Measurements from ENCODE around the gene VGF.

Gene VGF

DNA sequence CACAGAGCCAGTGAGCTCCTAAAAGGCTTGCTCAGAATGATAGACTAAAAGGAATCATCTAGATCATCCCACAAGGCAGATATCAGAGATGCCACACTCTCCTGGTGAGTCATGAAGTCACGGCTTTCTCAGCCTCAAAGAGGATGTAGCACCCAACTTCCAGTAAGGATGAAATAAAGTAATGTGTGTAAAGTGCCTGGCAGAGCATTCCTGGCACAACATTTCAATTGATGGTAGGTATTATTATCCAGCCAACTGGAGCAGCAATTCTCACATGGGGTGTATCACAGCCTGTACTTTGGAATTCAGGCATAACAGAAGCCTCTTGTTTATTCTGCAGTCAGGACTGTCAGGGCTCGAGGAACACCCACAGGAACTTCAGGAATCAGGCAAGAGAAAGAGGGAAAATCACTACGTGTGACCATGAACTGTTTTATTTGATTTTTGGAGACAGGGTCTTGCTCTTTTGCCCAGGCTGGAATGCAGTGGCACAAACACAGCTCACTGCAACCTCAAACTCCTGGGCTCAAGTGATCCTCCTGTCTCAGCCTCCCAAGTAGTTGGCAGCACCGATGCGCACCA lies 20.0 kb upstream of the VGF start:
- no peak for DNase-seq (ENCODE audit: low read depth)

DNA sequence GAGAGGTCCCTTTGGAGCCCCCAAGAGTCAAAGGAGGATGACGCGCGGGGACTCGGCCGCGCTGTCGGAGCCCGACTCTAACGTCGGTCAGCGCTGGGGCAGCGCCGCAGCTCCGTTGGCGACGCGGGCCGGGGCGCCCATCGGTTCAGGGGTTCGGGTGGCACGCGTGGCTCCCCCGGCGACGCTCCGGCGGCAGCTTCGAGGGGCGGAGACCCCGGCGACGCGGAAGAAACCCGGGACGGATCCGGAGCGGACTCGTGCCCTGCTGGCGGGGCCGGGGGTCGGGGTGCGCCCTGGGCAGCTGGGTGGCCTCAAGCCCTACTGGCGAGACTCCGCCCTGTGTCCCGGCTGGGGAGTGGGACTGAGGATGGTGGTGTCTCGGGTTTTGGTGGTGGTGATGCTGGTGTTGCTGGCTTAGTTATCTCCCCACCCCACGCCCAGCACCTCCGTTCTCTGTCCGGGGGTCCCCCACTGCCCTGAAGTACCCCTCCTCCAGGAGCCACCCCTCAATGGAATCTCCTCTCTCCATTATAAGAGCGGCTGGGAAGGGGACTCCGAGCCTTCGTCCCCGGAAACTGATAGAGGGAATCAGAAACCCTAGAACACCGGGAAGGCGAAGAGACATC lies 14.9 kb upstream of the VGF start, which contains the start of gene NAT16:
Gene NAT16, minus strand, starts transcription at position 164 of the 626 bp plus-strand sequence. CDS start 5,486 bp downstream, outside the sequence.
- no peak for DNase-seq (ENCODE audit: low read depth)

DNA sequence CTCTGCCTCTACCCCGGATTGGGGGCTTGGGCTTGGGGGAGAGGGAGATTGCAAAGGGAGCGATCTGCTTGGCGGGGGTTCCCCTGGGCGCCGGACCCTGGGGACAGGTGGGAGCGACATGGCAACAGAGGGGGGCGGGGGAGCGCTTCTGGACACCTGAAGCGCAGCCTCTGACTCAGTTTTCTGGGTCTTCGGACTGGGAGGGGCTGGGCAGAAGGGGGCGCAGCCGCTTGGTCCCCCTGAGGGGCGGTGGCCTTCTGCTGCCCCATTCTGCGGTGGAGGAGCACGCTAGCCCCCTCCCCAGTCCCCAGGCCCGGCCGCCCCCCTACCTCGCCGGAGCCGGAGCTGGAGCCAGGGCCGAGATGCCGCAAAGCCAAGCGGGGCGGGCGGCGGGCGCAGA lies 14.3 kb upstream of the VGF start:
- DNase-seq (ENCODE audit: low read depth) = no peak

DNA sequence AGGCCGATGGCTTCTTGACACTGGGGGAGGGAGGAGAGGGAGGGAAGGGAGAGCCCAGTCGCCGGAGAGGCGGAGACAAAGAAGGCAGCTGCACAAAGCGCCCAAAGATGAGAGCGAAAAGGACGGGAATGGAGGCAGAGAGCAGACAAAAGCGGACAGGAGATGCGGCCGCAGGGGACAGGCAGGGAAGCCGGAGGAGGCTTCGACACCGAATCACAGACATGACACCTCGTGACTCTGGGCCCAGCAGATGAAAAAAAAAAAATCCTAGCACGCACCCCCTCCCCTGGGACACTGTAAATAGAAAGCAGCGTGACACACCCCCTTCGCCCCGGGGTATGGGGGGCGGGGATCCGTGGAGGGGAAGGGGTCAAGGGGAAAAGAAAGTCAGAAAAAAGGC lies 13.7 kb upstream of the VGF start:
- no peak for DNase-seq (ENCODE audit: low read depth)

DNA sequence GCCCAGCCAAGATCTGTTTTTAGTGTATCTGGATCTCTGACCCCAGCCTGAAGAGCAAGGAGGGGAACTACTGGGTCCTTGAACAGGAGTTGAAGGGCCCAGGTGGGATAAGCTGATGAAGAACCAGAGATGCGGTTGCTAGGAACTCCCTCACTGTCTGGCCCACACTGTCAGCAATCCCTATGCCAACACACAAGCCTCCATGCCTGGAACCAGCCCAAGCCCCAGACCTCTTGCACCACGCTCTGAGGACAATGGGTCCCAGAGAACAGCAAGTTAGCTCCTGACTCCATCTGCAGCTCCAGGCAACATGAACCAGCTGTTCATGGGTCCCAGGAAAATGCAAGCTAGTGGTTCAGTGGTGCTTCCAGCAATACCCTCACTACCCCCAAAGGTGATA lies 12.3 kb upstream of the VGF start:
- no peak for DNase-seq (ENCODE audit: low read depth)

DNA sequence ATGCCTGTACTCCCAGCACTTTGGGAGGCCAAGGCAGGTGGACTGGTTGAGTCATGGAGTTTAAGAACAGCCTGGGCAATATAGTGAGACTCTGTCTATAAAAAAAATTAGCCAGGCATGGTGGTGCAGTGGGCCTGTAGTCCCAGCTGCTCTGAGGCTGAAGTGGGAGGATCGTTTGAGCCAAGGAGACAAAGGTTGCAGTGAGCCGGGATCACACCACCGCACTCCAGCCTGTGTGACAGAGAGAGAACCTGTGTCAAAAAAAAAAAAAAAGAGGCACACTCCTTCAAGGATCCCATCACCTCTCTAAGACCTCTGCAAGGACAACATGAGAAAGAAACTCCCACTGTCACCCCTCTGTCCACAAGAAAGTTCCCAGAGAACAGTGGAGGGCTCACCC lies 10.3 kb upstream of the VGF start:
- no peak for DNase-seq (ENCODE audit: low read depth)

DNA sequence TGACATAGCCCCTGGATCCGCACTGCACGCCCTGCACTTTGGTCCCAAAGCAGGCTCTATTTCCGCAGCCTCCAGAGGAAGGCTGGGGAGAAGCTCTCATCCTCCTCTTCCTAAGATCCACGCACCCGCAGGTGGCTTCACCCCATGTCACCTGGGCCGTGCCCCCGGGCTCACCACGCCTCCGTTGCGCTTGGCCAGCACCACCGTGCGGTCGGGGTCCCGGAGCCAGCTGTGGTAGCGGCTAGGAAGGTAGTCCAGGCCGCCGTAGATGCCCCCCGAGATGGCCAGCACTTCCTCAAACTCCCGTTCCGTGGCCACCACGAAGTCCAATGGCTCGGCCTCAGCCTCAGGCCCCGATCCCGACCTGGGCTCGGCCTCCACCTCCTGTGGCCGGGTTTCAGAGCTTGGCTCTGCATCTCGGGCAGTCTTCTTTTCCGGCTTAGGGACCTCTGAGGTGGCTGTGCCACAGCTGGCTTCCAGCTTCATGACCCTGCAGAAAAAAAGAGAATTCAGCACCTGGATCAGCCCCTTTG lies 9.0 kb upstream of the VGF start:
- no peak for DNase-seq (ENCODE audit: low read depth)

DNA sequence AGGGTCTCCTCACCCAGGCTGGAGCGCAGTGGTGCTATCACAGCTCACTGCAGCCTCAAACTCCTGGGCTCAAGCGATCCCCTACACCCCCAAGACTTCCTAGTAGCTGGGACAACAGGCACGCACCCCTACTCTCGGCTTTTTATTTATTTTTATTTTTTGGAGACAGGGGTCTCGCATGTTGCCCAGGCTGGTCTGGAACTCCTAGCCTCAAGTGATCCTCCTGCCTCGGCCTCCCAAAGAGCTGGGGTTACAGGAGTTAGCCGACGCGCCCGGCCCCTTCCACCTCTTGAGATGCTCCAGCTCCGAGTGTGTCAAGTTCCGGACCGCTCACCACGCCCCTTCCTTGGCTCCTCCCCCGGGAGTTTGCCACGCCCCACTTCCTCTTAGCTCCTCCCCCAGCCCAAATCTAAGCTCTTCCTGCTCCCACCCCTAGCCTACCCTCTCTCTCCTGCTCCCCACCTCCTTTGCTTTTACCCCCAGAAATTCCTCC lies 8.4 kb upstream of the VGF start:
- DNase-seq (ENCODE audit: low read depth) = no peak

DNA sequence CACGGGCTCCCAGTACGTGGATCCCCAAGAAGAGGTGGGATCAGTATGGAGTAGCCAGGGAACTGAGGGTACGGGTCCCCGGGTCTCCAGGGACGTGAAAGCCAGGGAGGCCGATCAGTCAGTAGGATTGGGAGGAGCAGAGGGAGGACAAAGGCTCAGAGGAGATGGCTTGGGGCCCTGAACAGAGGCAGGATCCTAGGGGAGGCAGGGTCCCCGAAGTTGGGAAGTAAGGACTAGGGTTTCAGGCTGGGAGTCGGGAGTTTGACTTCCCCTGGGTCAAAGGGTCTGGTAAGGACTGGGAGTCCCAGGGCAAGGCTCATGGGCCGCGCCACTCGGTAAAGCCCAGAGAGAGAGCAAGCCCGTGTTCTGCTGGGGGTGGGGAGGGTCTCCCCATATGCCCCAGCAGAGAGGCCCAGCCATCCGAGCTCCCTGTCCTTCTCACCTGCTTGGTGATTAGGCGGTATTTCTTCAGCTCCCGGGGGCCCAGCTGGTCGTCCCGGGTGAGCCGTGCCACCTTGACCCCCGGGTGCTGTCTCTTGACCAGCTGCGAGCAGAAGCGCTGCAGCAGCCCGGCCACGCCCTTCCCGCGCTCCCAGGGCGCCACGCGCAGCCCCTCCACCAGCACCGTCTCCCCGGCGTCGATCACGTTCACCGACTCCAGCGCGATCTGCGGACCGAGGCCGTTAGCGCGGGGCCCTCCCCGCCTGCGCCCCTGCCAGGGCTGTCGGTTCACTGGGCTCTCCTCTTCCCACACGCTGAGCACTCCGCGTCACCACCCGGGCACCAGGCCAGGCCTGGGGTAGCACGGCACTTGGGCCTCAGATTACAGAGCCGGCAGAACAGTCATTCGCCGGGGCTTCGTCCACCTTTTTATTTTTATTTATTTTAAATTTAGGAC lies 7.7 kb upstream of the VGF start:
- no peak for DNase-seq (ENCODE audit: low read depth)

DNA sequence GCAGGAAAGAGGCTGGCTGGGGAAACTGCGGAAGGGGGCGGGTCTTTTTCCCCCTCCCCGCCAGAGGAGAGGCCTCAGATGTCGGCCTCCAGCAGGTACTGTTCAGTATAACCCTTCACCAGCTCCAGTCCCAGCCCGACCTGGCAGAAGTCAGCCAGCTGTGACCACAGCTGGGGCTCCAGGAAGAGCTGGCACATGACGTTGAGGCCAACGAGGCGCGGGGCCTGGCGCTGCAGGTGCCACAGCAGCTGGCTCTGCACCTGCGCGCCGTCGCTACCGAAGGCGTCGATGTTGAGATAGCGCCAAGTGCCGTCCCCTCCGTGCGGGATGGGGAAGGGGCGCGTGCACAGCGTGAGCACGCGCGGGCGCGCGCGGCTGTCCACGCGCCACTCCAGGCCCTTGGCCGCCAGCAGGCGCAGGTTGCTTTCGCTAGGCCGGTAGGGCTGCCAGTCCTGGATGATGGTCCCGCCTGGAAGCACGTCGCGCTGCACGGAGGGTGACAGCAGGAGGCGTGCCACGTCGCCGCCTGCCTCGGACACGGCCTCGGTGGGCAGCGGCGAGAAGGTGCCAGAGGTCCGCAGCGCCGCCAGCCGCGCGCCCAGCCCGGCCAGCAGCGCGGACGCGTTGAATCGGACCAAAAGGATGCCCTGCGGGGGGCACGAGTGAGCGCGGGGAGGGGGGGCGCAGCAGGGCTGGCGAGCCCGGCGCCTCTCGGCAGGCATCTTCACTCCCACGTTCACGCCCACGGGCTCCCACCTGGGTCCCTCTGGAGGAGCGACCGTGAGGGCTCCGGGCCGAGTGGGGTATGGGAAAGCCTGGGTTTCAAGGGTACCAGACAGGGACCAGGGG lies 6.9 kb upstream of the VGF start:
- no peak for DNase-seq (ENCODE audit: low read depth)

DNA sequence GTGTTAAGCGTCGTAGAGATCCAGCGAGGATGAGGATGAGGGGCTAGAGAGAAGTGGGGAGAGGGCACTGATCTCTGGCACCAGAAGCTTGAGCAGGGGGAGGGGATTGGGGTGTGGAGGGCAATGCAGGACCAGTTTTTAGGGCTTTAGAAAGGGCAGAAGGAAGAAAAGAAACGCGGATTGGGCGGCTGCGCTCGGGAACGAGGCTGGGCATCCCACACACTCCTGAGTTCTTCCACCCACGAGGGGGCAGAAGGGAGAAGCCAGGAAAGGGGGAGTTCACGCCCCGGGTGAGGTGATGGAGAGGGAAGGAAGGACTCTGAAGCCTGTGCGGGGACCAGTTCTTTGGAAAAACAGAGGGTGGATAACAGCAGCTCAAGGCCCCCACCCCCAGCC lies 6.1 kb upstream of the VGF start:
- DNase-seq (ENCODE audit: low read depth) = no peak

DNA sequence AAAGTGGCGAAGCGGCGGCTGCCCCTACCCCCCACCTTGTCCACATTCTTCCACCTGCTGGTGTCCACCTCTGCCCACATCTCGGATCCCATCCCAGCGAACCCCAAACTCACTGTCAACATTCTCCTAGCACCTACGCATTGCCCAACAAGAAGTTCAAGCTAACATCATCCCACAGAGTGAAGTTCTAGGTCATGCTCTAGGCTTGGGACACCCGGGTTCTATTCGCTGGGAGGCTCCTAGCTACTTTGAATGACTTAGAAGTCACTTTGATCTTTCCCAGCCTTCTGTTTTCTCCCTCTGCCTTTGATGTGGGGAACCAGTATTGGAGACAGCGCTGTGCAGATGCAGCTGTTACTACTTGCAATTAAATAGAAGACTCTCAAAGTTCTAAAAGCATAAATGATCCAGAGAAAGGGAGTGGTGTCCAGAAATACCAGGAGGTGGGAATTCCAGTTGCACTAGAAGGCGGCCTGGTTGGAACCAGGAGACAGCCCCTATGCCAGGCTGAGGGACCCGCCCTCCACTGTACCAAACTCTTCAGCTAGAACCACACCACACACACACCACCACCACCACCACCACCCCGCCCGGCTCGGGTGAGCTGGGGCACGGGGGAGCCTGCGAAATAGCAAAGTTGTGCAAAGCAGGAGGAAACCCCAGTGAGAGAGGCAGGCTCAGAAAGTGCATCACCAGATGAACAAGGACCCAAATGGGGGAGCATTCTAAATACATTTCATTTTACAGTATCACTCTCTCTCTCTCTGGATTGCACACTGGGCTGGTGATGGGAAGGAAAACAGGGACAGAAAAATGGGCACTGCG lies 5.5 kb upstream of the VGF start:
- DNase-seq (ENCODE audit: low read depth) = no peak

DNA sequence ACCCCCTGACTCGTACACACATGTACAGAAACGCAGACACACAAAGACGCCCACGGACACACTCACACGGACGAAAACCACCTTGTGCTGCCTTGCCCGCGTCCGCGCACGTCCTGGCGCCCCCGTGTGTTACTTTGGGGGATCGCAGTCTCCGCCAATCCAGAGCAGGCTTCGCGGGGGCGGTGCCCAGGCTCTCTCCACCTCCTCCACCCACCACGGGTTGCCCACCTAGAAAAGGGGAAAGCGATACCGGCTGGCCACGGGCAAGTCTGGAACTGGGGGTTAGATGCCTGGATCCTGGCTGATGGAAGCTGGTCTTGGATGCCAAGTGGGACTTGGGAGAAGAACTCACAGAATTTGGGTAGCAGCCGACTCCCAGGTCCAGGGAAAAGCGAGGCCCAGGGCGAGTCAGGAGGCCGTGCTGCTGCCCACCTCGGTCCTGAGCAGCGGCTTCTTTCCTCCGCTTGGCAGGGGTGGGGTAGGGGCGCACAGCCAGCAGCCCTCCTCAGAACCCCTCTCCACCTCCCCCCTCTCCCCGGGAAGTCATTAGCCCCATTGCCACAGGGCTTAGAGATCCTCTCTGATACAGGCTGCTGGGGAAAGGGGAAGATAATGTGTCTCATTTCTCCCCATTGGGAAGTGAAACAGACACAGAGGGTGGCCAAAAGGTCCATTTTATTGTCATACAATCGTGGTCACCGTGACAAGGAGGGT lies 4.6 kb upstream of the VGF start:
- peak; percentile 63 for DNase-seq (ENCODE audit: low read depth)

DNA sequence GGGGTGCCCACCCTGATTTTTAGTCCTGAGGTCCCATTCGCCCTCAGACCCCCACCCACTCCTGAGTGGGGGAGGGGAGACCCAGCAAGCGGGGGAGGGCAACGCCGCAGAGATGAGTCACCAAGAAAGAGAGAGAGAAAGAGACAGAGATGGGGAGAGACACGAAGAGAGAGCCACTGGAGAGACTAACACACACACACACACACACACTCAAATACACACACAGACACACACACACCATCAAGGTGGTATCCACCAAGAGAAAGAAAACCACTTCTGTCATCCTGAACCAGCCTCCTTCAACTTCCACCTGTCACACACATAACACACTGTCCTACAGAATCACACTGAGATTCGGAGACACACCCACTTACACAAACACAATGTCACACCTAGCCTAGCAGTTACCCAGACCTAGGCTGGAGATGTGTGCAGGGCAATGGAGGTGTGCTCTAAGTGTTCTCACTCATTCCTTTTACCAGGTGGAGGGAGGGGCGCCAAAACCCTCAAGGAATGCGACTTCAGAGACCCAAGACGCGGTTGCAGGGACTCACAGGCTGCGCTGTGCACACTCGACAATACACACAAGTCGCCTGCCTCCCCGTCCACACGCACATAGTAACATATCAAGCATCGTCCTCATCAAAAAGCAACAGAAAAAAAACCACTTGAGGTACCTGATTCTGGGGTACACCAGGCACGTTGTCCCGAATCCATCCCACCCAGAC lies 3.9 kb upstream of the VGF start:
- no peak for DNase-seq (ENCODE audit: low read depth)

DNA sequence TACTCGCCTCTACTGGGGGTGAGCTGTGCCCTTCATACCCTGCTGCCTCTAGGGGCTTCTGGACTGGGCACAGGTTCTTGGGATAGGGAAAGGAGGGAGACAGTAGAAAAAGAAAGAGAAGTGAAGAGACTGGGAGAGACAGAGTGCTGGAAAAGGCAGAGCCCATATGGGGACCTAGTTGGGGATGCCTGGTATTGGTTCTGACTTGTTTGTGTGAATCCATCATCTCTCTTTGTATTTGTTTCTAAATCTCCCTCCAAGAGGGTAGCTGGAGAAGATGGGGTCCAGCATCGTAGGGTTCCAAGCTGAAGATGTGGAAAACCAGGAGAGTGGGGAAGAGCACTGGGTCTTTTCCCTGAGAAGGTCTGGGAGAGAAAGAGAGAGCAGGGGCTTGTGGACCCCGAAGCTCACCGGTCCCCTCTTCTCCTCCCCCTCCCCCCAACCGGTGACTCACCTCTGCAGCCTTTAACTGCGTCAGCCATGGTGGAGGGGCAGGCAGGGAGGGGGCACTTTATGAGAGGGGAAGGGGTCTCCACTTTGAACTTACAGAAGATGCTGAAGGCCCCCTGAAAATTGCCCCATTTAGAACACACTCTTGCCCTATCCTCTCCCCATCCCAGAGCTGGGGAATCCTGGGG lies 3.2 kb upstream of the VGF start:
- DNase-seq (ENCODE audit: low read depth) = no peak

DNA sequence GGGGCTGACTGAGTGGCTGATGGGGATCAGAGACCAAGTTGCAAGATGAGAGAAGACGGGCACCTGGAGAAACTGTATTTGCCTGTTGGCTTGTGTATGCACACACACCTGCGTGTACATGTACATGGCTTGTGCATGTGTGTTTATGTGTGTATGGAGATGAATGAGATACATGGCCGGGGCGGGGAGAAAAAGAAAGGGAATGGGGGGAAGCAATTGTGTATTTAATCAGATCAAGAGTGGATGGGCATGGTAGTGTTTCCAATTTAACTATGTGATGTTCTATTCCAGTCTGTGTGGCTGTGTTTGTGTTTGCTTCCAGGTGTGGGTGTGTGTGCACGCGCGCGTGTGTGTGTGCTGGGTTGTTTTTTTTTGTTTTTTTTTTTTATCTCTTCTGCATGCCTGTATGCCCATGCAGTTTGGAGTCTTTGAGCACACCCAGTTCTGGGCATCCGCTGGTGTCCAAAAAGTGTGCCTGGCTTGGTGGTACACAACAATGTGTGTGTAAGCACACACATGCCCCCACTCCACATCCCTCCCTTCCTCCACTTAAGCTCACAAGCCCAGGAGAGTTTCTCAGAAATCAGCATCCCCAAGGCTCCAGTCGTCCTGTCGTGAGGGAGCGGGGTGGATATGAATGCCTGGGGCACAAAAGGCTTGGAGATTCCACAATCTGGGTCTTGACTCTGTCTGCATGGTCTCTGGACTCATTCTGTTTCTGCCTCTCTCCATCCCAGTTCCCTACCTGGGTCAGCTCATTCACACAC lies 2.5 kb upstream of the VGF start:
- no peak for DNase-seq (ENCODE audit: low read depth)

DNA sequence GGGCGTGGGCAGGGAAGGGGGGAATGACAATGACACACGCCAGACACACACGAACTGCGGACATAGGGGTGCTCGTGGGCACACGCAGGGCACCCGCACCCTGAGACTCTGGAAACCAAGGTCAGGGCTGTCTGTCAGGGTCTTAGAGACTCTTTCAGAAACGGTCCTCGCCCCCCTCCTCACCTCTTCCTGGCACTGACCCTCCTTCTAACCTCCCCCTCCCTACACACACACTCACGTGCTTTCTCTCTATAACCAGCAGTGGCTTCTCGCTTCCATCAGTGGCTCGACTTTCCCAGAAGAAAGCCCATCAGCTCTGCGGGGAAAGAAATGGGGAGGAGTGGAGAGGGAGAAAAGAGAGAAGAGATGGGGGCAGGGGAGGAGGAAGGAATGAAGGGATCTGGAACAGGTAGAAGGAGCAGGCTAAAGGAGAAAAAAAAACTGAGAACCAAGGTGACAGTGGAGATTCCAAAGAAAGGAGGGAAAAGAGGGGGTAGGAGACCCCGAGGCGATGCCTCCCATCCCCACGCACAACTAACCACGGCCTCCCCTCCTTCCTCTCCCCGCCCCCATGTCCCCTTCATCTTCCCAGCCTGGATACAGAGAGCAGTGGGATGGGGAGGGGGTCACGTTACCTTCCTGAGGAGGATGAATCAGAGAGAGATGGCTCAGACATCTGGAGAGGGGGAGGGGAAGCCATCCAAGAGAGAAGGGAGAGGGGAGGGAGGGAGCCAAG lies 1.7 kb upstream of the VGF start:
- DNase-seq (ENCODE audit: low read depth) = no peak

DNA sequence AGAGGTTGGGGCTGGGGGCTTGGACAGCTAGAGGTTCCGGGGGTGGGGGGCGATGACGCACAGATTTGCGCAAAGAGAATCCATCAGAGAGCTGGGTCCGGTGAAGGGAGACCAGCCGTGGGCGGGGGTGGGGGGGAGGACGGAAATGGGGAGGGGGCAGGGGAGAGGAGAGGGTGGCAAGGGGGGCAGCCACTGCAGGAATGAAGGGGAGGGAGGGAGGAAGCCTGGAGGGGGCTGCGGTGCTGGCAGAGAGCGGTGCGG lies 1.2 kb upstream of the VGF start:
- no peak for DNase-seq (ENCODE audit: low read depth)
